A549 (cell line): Measurements from ENCODE around the gene KANK2. TPM values are rescaled to one million over a fixed set of nuclear protein-coding genes. Genes with fewer than 3 reads are reported as not detected.
"Not testable (repeated sequence)": the region's sequence is repeated elsewhere in the genome, so short reads cannot be mapped to it uniquely, and the experiment has no call there.

Experiments
- ATAC-seq, 2 experiments: fragments of 200-7000 bp in 1 of 2; fragments of >200 bp in 1 of 2; cut with Nextera tagmentation in 1 of 2; cut with Tn5 transposase in 1 of 2; 3 replicates each; pipeline versions ENCODE4 v1.8.0 to v1.9.1; 2018 to 2020; ENCODE audit warnings: mild to moderate bottlenecking in 1 of 2, moderate library complexity in 1 of 2
- CTCF ChIA-PET: fragments of 300-600 bp; sonication (Branson Sonifier 250); formaldehyde crosslinking; extraction: SDS; loops from one replicate; lab custom pipeline; 2021; ENCODE audit warnings: antibody characterized with exemption, inconsistent platforms; lab: Yijun Ruan, JAX
- POLR2A ChIA-PET: fragments of 350-600 bp; formaldehyde crosslinking; extraction: SDS; loops from one replicate; lab custom pipeline; 2021; ENCODE audit warnings: antibody characterized with exemption, inconsistent platforms; lab: Yijun Ruan, JAX
- DNase-seq, 2 experiments: peaks; one replicate each; pipeline versions ENCODE4 v3.0.0 to v3.0.0-alpha.2; 2011 to 2016; ENCODE audit warnings: low read depth in 1 of 2, low spot score in 1 of 2
- FAIRE-seq: peaks from 2 replicates; lab custom pipeline; 2011; peaks lifted over from hg19 to GRCh38; lab: Jason Lieb, UNC
- H3K27ac ChIP-seq, 2 experiments: fragments of >200 bp; sonication (Bioruptor Twin); formaldehyde crosslinking; 3 replicates each; pipeline ENCODE4 v1.5.1; 2016 to 2017
- H3K4me1 ChIP-seq: fragments of >200 bp; sonication (Bioruptor Twin); formaldehyde crosslinking; 3 replicates; pipeline ENCODE4 v1.6.1; 2016
- H3K4me2 ChIP-seq: fragments of >200 bp; sonication (Bioruptor Twin); formaldehyde crosslinking; 3 replicates; pipeline ENCODE4 v1.6.1; 2016
- H3K4me3 ChIP-seq: fragments of >200 bp; sonication (Bioruptor Twin); formaldehyde crosslinking; 3 replicates; pipeline ENCODE4 v1.5.1; 2016
- H3K9me3 ChIP-seq: fragments of >200 bp; sonication (Bioruptor Twin); formaldehyde crosslinking; 3 replicates; pipeline ENCODE4 v1.6.1; 2016
- CBX8 ChIP-seq: fragments of 200-600 bp; sonication (generic); IDR thresholded peaks from 2 replicates; pipeline ENCODE4 v1.6.1; 2016
- CHD4 ChIP-seq: fragments of 200-600 bp; sonication (generic); IDR thresholded peaks from 2 replicates; pipeline ENCODE4 v1.6.1; 2016; ENCODE audit warnings: antibody characterized with exemption, mild to moderate bottlenecking, borderline replicate concordance
- EHF ChIP-seq: fragments of 250-450 bp; sonication (Bioruptor Pico); IDR thresholded peaks from 2 replicates; pipeline ENCODE4 v1.5.0; 2020; ENCODE audit warnings: mild to moderate bottlenecking
- HDAC2 ChIP-seq: fragments of 200-600 bp; sonication (generic); IDR thresholded peaks from 2 replicates; pipeline ENCODE4 v1.6.1; 2016
- HOXA7 ChIP-seq: fragments of 250-450 bp; sonication (Bioruptor Pico); IDR thresholded peaks from 2 replicates; pipeline ENCODE4 v1.5.0; 2020; ENCODE audit warnings: mild to moderate bottlenecking, moderate library complexity
- JUN ChIP-seq, 2 experiments: fragments of >200 bp; sonication (Bioruptor Twin); formaldehyde crosslinking; IDR thresholded peaks; 2 replicates in 1 of 2; 3 replicates in 1 of 2; pipeline ENCODE4 v1.6.1; 2016 to 2017
- JUNB ChIP-seq: fragments of >200 bp; sonication (Bioruptor Twin); formaldehyde crosslinking; IDR thresholded peaks from 2 replicates; pipeline ENCODE4 v1.6.1; 2016
- MAFK ChIP-seq: fragments of 450-650 bp; IDR thresholded peaks from 2 replicates; pipeline ENCODE4 v1.6.1; 2014; ENCODE audit not compliant: partially characterized antibody
- MYC ChIP-seq: IDR thresholded peaks from 2 replicates; pipeline ENCODE4 v1.6.1; 2012; ENCODE audit warnings: mild to moderate bottlenecking, inconsistent platforms, low read length, improper control_type of control experiment, borderline replicate concordance
- NFE2L2 ChIP-seq: fragments of 150-350 bp; conservative IDR thresholded peaks from 2 replicates; pipeline ENCODE4 v1.6.1; 2014; ENCODE audit warnings: low read length
- PHF8 ChIP-seq: fragments of 200-600 bp; sonication (generic); IDR thresholded peaks from 2 replicates; pipeline ENCODE4 v1.6.1; 2016; ENCODE audit warnings: low read depth, mild to moderate bottlenecking, antibody characterized with exemption, moderate library complexity, borderline replicate concordance
- POLR2AphosphoS2 ChIP-seq: conservative IDR thresholded peaks from 2 replicates; pipeline ENCODE4 v1.6.1; 2012; ENCODE audit warnings: low read length, improper control_type of control experiment, inconsistent platforms
- RAD21 ChIP-seq, 2 experiments: fragments of >200 bp in 1 of 2; sonication (Bioruptor Twin) in 1 of 2; formaldehyde crosslinking in 1 of 2; IDR thresholded peaks in 1 of 2; conservative IDR thresholded peaks in 1 of 2; 2 replicates in 1 of 2; 3 replicates in 1 of 2; pipeline ENCODE4 v1.6.1; 2012 to 2018; ENCODE audit warnings: inconsistent platforms in 1 of 2
- SMC3 ChIP-seq: fragments of >200 bp; sonication (Bioruptor Twin); formaldehyde crosslinking; IDR thresholded peaks from 3 replicates; pipeline ENCODE4 v1.6.1; 2018; ENCODE audit warnings: inconsistent platforms
- SREBF2 ChIP-seq: fragments of 450-650 bp; IDR thresholded peaks from 2 replicates; pipeline ENCODE4 v1.6.1; 2014; ENCODE audit warnings: mild to moderate bottlenecking, moderate library complexity
- TP53 ChIP-seq: fragments of 250-450 bp; sonication (Bioruptor Pico); IDR thresholded peaks from 2 replicates; pipeline ENCODE4 v1.5.0; 2021; ENCODE audit warnings: mild to moderate bottlenecking, moderate library complexity
- ZSCAN20 ChIP-seq: fragments of 250-450 bp; sonication (Bioruptor Pico); IDR thresholded peaks from 2 replicates; pipeline ENCODE4 v1.8.0; 2022; ENCODE audit warnings: mild to moderate bottlenecking, moderate library complexity
- WGBS: methylation state at CpG from one replicate; pipeline ENCODE4 v1.1.6; 2017; ENCODE audit errors: missing lambda C conversion rate; 5-methylcytosine and 5-hydroxymethylcytosine counted together
- polyA plus RNA-seq, 4 experiments: library from polyadenylated mRNA; depleted of rRNA in 3 of 4; stranded (reverse); fragments of >200 nt; fragmentation: RNase III in 1 of 4; extraction: RNeasy Plus Mini Kit Qiagen cat#74134 plus additional on column Dnase treatment in 1 of 4; gene quantifications; 2 replicates in 3 of 4; 3 replicates in 1 of 4; pipeline ENCODE4 v1.2.3, GENCODE V29; 2011 to 2017
- TF ChIP-seq, protein P1 (sequence below): fragments of >200 bp; sonication (Bioruptor Twin); formaldehyde crosslinking; IDR thresholded peaks from 3 replicates; pipeline ENCODE4 v1.6.1; 2016
- TF ChIP-seq, protein P2 (sequence below): fragments of 250-450 bp; sonication (Bioruptor Pico); IDR thresholded peaks from 2 replicates; pipeline ENCODE4 v1.5.0; 2021; ENCODE audit warnings: mild to moderate bottlenecking, moderate library complexity, borderline replicate concordance
- TF ChIP-seq, protein P3 (sequence below): fragments of 450-650 bp; IDR thresholded peaks from 2 replicates; pipeline ENCODE4 v1.6.1; 2014; ENCODE audit warnings: antibody characterized with exemption
- TF ChIP-seq, protein P4 (sequence below): IDR thresholded peaks from 2 replicates; pipeline ENCODE4 v1.6.1; 2012
- TF ChIP-seq, protein P5 (sequence below): fragments of >200 bp; sonication (Bioruptor Twin); formaldehyde crosslinking; IDR thresholded peaks from 3 replicates; pipeline ENCODE4 v1.5.1; 2016

The KANK2 gene
- polyA plus RNA-seq, 2 of the 4 experiments (the other 2 are of a cell fraction): 20.5 to 68.0 TPM

DNA sequence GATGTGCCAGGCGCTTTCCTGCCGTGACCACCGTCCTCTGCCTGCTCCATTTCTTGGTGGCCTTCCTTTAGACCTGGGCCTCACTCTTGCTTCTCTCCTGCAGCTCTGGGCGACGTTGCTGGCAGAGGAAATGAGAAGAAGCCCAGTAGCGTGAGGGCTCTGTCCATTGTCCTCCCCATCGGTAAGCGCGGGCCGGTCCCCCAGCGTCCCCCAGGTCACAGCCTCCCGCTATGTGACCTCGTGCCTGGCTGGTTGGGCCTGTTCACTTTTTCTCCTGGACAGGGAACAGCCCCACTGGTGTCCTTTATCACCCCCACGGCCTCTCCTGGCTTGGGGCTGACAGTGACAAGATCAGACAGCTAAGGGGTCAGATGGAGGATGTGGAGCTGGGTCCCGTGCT lies 69.4 kb downstream of the KANK2 start:
- no peak overlapping the region for H3K4me3 ChIP-seq
- ChIA-PET POLR2A (no interaction called here), CTCF (interaction anchor here (1.2 to 5.0 kb wide), 4 partner anchors 9 to 191 kb away, joined by 3 to 31 read pairs (median 6); no protein-coding TSS in a partner anchor)
- peaks cover 9% of the 10 kb centered on the region; the same call in 2 of the 3 replicates for H3K4me1 ChIP-seq
- FAIRE-seq: no peak
- TF ChIP-seq NFE2L2 (no peak), HDAC2 (no peak), SMC3 (no peak), HOXA7 (CRISPR knock-in tag) (no peak), RAD21 (conservative IDR thresholded peaks at IDR 0.05 in 1 of 2, IDR thresholded peaks at IDR 0.05 in 1 of 2) (no peak), CHD4 (no peak), JUNB (no peak), PHF8 (no peak), MYC (no peak), ZSCAN20 (CRISPR knock-in tag) (no peak)
- TF ChIP-seq, protein P1, sequence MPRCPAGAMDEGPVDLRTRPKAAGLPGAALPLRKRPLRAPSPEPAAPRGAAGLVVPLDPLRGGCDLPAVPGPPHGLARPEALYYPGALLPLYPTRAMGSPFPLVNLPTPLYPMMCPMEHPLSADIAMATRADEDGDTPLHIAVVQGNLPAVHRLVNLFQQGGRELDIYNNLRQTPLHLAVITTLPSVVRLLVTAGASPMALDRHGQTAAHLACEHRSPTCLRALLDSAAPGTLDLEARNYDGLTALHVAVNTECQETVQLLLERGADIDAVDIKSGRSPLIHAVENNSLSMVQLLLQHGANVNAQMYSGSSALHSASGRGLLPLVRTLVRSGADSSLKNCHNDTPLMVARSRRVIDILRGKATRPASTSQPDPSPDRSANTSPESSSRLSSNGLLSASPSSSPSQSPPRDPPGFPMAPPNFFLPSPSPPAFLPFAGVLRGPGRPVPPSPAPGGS: no peak
- TF ChIP-seq, protein P2, sequence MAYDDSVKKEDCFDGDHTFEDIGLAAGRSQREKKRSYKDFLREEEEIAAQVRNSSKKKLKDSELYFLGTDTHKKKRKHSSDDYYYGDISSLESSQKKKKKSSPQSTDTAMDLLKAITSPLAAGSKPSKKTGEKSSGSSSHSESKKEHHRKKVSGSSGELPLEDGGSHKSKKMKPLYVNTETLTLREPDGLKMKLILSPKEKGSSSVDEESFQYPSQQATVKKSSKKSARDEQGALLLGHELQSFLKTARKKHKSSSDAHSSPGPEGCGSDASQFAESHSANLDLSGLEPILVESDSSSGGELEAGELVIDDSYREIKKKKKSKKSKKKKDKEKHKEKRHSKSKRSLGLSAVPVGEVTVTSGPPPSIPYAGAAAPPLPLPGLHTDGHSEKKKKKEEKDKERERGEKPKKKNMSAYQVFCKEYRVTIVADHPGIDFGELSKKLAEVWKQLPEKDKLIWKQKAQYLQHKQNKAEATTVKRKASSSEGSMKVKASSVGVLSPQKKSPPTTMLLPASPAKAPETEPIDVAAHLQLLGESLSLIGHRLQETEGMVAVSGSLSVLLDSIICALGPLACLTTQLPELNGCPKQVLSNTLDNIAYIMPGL: no peak
- TF ChIP-seq, protein P3, sequence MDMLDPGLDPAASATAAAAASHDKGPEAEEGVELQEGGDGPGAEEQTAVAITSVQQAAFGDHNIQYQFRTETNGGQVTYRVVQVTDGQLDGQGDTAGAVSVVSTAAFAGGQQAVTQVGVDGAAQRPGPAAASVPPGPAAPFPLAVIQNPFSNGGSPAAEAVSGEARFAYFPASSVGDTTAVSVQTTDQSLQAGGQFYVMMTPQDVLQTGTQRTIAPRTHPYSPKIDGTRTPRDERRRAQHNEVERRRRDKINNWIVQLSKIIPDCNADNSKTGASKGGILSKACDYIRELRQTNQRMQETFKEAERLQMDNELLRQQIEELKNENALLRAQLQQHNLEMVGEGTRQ: no peak
- no peaks in the 10 kb centered on the region for H3K9me3 ChIP-seq
- H3K27ac ChIP-seq: no peak overlapping the region; a peak in 1 of 6 replicates
- WGBS: 85% methylated on average over 15 of the region's 15 CpGs
- DNase-seq: no peak
- no peak for ATAC-seq
- H3K4me2 ChIP-seq: no peak overlapping the region

DNA sequence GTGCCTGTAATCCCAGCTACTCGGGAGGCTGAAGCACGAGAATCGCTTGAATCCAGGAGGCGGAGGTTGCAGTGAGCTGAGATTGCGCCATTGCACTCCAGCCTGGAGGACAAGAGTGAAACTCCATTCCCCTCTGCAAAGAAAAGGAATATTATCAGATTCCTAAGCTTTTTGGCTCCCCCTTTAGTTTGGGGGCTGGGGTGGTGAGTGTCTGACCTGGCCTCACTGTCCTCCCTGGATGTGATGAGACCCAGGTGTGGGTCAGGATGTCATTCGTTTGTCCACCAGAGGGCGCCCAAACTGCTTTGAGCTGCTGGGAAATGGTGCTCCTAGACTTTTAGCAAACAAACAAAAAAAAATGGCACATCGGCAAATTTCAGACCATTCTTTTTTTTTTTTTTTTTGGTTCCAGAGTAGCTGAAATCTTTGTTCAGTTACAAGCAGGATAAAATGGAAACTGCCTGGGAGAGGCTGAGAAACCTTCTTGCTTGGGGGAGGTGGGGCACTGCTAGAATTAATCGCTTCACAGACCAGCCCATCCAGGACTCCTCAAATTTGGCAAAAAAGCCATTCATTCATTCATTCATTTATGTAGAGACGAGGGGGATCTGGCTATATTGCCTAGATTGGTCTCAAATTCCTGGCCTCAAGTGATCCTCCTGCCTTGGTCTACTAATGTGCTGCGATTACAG lies 71.2 kb downstream of the KANK2 start:
- peak; percentile 80 to 87 for ATAC-seq
- peak; percentile 38 to 78 for DNase-seq
- FAIRE-seq: no peak
- 62% methylated on average over 10 of the region's 11 CpGs for WGBS
- TF ChIP-seq POLR2AphosphoS2: no peak
- TF ChIP-seq EHF (CRISPR knock-in tag): no peak
- TF ChIP-seq SMC3: peak; percentile 50; the same call in 2 of the 3 replicates
- TF ChIP-seq JUN (IDR thresholded peaks at IDR 0.05): no peak
- peak; percentile 56 for TF ChIP-seq MAFK
- TF ChIP-seq SREBF2: no peak
- no peak for TF ChIP-seq TP53 (CRISPR knock-in tag)
- no peak for TF ChIP-seq CBX8
- TF ChIP-seq, protein P4, sequence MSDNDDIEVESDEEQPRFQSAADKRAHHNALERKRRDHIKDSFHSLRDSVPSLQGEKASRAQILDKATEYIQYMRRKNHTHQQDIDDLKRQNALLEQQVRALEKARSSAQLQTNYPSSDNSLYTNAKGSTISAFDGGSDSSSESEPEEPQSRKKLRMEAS: 0 out of 2 replicates have a peak, but pooled peaks have one; percentile 26
- TF ChIP-seq JUNB: no peak
- peak; percentile 54 to 58; a peak in 4 of 5 replicates for TF ChIP-seq RAD21 (conservative IDR thresholded peaks at IDR 0.05 in 1 of 2, IDR thresholded peaks at IDR 0.05 in 1 of 2)
- TF ChIP-seq, protein P5, sequence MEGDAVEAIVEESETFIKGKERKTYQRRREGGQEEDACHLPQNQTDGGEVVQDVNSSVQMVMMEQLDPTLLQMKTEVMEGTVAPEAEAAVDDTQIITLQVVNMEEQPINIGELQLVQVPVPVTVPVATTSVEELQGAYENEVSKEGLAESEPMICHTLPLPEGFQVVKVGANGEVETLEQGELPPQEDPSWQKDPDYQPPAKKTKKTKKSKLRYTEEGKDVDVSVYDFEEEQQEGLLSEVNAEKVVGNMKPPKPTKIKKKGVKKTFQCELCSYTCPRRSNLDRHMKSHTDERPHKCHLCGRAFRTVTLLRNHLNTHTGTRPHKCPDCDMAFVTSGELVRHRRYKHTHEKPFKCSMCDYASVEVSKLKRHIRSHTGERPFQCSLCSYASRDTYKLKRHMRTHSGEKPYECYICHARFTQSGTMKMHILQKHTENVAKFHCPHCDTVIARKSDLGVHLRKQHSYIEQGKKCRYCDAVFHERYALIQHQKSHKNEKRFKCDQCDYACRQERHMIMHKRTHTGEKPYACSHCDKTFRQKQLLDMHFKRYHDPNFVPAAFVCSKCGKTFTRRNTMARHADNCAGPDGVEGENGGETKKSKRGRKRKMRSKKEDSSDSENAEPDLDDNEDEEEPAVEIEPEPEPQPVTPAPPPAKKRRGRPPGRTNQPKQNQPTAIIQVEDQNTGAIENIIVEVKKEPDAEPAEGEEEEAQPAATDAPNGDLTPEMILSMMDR: peak; percentile 63
- H3K27ac ChIP-seq: no peak overlapping the region
- no peaks in the 10 kb centered on the region for H3K9me3 ChIP-seq
- ChIA-PET CTCF (interaction anchor here (0.6 to 5.0 kb wide), 49 partner anchors 9 to 583 kb away, joined by 3 to 31 read pairs (median 4); partner anchors contain the start of gene LDLR), POLR2A (interaction anchor here (0.6 to 0.7 kb wide), 3 partner anchors 16 to 39 kb away, joined by 3 to 6 read pairs (median 4); no protein-coding TSS in a partner anchor)
- no peak overlapping the region for H3K4me2 ChIP-seq
- peaks cover 9% of the 10 kb centered on the region; the same call in 2 of the 3 replicates for H3K4me1 ChIP-seq
- H3K4me3 ChIP-seq: no peak overlapping the region

DNA sequence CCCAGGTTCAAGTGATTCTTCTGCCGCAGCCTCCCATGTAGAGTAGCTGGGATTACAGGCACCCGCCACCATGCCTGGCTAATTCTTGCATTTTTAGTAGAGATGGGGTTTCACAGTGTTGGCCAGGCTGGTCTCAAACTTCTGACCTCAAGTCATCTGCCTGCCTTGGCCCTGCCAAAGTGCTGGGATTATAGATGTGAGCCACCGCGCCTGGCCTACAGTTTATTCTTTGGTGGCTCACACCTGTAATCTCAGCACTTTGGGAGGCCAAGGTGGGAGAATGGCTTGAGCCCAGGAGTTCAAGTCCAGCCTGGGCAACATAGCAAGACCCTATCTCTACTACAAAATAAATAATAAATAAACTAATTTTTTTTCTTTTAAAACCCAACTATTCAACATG lies 73.2 kb downstream of the KANK2 start:
- H3K4me1 ChIP-seq, POLR2A ChIA-PET, H3K4me2 ChIP-seq, FAIRE-seq, H3K9me3 ChIP-seq, DNase-seq, H3K27ac ChIP-seq, H3K4me3 ChIP-seq, ATAC-seq: not testable (repeated sequence)
- CTCF ChIA-PET: interaction anchor here (0.6 to 5.0 kb wide), 5 partner anchors 80 to 182 kb away, joined by 3 to 31 read pairs (median 5); no protein-coding TSS in a partner anchor
- 94% methylated on average over 4 of the region's 4 CpGs for WGBS
